HEK293T (cell line): ENCODE results near the gene STC2.

Source experiments
- FOXA1 ChIP-seq: fragments of 450-650 bp; IDR thresholded peaks from 2 replicates; pipeline ENCODE4 v1.6.1; 2016; ENCODE audit warnings: mild to moderate bottlenecking
- FOXM1 ChIP-seq: fragments of 450-650 bp; IDR thresholded peaks from 2 replicates; pipeline ENCODE4 v1.6.1; 2017; ENCODE audit warnings: mild to moderate bottlenecking, borderline replicate concordance
- SP1 ChIP-seq: fragments of 450-650 bp; IDR thresholded peaks from 2 replicates; pipeline ENCODE4 v1.6.1; 2017
- SUZ12 ChIP-seq: fragments of 450-650 bp; IDR thresholded peaks from 2 replicates; pipeline ENCODE4 v1.6.1; 2016; ENCODE audit warnings: mild to moderate bottlenecking

- TF ChIP-seq FOXM1 (no peak), SUZ12 (no peak), SP1 (no peak), FOXA1 (no peak)
Measured at GRCh38 chr5:173355561-173355960, 27.3 kb upstream of the STC2 start.
